Measurements from ENCODE around the gene EPHA6.
"Not testable (repeated sequence)": the region's sequence is repeated elsewhere in the genome, so short reads cannot be mapped to it uniquely, and the experiment has no call there.

Gene EPHA6

GRCh38 chr3:97259263-97259662, 444.9 kb downstream of the EPHA6 start:
- H3K4me3 ChIP-seq (ENCODE audit: low read depth, low read length): no peak overlapping the region
- DNase-seq (ENCODE audit: low read depth): no peak
- no peak for TF ChIP-seq CTCF (IDR thresholded peaks at IDR 0.05; ENCODE audit: insufficient read depth, low read depth, low read length, missing control alignments)

GRCh38 chr3:97264180-97264579, 449.8 kb downstream of the EPHA6 start:
- H3K4me3 ChIP-seq (ENCODE audit: low read depth, low read length): no peak overlapping the region
- no peak for DNase-seq (ENCODE audit: low read depth)
- TF ChIP-seq CTCF (IDR thresholded peaks at IDR 0.05; ENCODE audit: insufficient read depth, low read depth, low read length, missing control alignments): no peak

GRCh38 chr3:97265237-97266005, 451.0 kb downstream of the EPHA6 start:
- no peak overlapping the region for H3K4me3 ChIP-seq (ENCODE audit: low read depth, low read length)
- TF ChIP-seq CTCF (IDR thresholded peaks at IDR 0.05; ENCODE audit: insufficient read depth, low read depth, low read length, missing control alignments): no peak
- no peak for DNase-seq (ENCODE audit: low read depth)

- no peak for TF ChIP-seq CTCF (IDR thresholded peaks at IDR 0.05; ENCODE audit: insufficient read depth, low read depth, low read length, missing control alignments)
- no peak overlapping the region for H3K4me3 ChIP-seq (ENCODE audit: low read depth, low read length)
Measured at GRCh38 chr3:97269202-97269601, 454.8 kb downstream of the EPHA6 start.

GRCh38 chr3:97276879-97277550, 462.6 kb downstream of the EPHA6 start:
- H3K4me3 ChIP-seq (ENCODE audit: low read depth, low read length); DNase-seq (ENCODE audit: low read depth): not testable (repeated sequence)

More at GRCh38 chr3:97269202-97269601, 454.8 kb downstream of the EPHA6 start:
- no peak for DNase-seq (ENCODE audit: low read depth)

- no peak for DNase-seq (ENCODE audit: low read depth)
- TF ChIP-seq CTCF (IDR thresholded peaks at IDR 0.05; ENCODE audit: insufficient read depth, low read depth, low read length, missing control alignments): no peak
- H3K4me3 ChIP-seq (ENCODE audit: low read depth, low read length): no peak overlapping the region
Measured at GRCh38 chr3:97277708-97278107, 463.3 kb downstream of the EPHA6 start.

- no peak overlapping the region for H3K4me3 ChIP-seq (ENCODE audit: low read depth, low read length)
- no peak for DNase-seq (ENCODE audit: low read depth)
- no peak for TF ChIP-seq CTCF (IDR thresholded peaks at IDR 0.05; ENCODE audit: insufficient read depth, low read depth, low read length, missing control alignments)
Measured at GRCh38 chr3:97278506-97278905, 464.1 kb downstream of the EPHA6 start.

Data from GM12865 (cell line).